SJCRH30 (cell line): ENCODE measurements around the gene HIRIP3. TPM values are rescaled to one million over a fixed set of nuclear protein-coding genes. Genes with fewer than 3 reads are reported as not detected.

ENCODE experiments used
- DNase-seq, 2 experiments: peaks; one replicate each; pipeline ENCODE4 v3.0.0-alpha.2; 2015 to 2020
- H3K27ac ChIP-seq: fragments of 250-450 bp; sonication (Bioruptor Pico); 2 replicates; pipeline ENCODE4 v1.5.1; 2020; ENCODE audit warnings: mild to moderate bottlenecking, moderate library complexity
- H3K27me3 ChIP-seq: fragments of 250-450 bp; sonication (Bioruptor Pico); 2 replicates; pipeline ENCODE4 v1.5.1; 2020; ENCODE audit warnings: mild to moderate bottlenecking, moderate library complexity
- H3K36me3 ChIP-seq: fragments of 250-450 bp; sonication (Bioruptor Pico); 2 replicates; pipeline ENCODE4 v1.5.1; 2020; ENCODE audit warnings: mild to moderate bottlenecking, moderate library complexity
- H3K4me1 ChIP-seq: fragments of 250-450 bp; sonication (Bioruptor Pico); 2 replicates; pipeline ENCODE4 v1.5.1; 2020; ENCODE audit warnings: mild to moderate bottlenecking, moderate library complexity
- H3K4me3 ChIP-seq: fragments of 250-450 bp; sonication (Bioruptor Pico); 2 replicates; pipeline ENCODE4 v1.5.1; 2020; ENCODE audit warnings: mild to moderate bottlenecking, moderate library complexity
- H3K9me3 ChIP-seq: fragments of 250-450 bp; sonication (Bioruptor Pico); replicated peaks from 2 replicates; pipeline ENCODE4 v1.5.1; 2020; ENCODE audit warnings: mild to moderate bottlenecking, moderate library complexity
- total RNA-seq: library from RNA; depleted of rRNA; stranded (reverse); fragments of >200 nt; shearing (Covaris generic); gene quantifications from 2 replicates; pipeline ENCODE4 v1.2.3, GENCODE V29; 2014

The HIRIP3 gene
- total RNA-seq, 1 experiment from 2014 or later, result 12.5 TPM

DNA sequence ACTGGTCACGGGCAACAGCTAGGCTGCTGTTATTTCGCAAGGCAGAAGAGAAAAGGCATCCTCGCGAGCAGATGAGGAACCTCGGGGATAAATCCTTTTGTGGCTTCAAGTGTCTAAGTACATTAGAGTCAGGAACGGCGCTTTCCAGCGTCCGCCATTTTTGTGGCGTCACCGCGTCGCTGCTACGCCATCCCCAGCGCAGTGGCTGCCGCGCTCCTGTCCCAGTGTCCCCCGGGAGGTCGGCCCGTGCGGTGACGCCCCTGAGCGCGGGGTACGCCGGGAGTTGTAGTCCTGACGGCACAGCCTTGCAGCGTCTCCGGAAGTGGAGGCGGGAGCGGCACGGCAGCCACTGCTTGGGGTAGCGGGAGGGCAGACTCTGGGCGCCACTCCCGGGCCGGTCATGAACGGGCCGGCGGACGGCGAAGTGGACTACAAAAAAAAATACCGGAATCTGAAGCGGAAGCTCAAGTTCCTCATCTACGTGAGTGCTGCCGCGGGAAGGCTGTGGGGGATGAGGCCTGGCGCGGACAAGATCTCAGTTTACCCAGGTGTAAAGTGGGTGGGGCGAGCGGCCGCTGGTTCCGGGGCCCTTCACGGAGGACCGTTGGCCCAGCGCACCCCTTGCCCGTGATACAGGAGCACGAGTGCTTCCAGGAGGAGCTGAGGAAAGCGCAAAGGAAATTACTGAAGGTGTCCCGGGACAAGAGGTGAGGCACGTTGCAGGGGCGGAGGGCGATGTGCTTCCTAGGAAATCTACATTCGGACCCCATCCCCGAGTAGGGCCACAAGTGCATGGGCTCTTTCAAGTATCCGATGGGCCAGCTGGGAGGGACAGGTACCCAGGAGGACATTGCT is 721 bp upstream of the HIRIP3 start, which contains the start of gene INO80E:
INO80E (plus strand) TSS at position 331 of the 855 bp plus-strand sequence; CDS start at position 401, 70 bp downstream.
- peak; percentile 96 to 98 for DNase-seq
- H3K4me3 ChIP-seq, result peak within 1 kb of the TSS; percentile 73
- no peaks in the 10 kb centered on the region for H3K9me3 ChIP-seq
- peaks cover 5% of the 10 kb centered on the region for H3K36me3 ChIP-seq
- H3K4me1 ChIP-seq, result no peaks in the 10 kb centered on the region
- H3K27me3 ChIP-seq, result no peaks in the 10 kb centered on the region
- peak within 1 kb of the TSS; percentile 96 for H3K27ac ChIP-seq

DNA sequence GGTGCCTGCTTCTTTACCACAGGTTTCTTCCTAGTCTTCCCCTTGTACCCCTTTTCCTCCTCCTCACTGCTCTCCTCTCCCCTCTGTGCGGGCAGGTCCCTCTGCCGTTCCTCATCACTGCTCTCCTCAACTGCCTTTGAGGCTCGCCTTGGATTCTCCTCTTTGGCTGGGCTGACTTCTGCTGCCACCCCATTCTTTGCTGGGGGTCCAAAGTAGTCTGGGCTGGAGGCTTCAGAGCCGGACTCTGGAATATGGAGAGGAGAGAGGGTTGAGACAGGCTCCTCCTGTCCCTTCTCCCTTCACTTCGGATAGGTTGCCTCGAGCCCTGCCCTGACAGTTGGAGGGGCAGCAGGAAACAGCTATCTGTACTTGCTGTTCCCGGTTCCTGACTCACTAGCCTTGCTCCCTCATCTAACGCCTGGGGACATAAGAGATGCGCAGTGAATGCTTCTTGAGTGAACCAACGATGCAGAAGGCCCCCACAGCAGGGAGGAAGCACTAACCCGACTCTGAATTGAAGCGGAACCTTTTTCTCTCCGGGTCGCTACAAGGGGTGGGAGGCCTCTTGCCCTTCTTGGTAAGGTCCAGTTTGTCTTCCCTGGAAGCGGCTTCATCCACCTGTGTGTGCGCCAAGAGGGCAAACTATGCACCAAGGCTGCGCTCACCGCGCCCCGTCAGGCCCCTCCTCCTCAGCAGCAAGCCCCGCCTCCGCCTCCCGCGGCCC is 655 bp downstream of the HIRIP3 start:
- Histone ChIP-seq H3K36me3 (peaks cover 9% of the 10 kb centered on the region), H3K4me3 (peak overlapping the region; percentile 73), H3K27me3 (no peaks in the 10 kb centered on the region), H3K4me1 (no peaks in the 10 kb centered on the region), H3K27ac (peak overlapping the region; percentile 96), H3K9me3 (no peaks in the 10 kb centered on the region)
- no peak for DNase-seq

DNA sequence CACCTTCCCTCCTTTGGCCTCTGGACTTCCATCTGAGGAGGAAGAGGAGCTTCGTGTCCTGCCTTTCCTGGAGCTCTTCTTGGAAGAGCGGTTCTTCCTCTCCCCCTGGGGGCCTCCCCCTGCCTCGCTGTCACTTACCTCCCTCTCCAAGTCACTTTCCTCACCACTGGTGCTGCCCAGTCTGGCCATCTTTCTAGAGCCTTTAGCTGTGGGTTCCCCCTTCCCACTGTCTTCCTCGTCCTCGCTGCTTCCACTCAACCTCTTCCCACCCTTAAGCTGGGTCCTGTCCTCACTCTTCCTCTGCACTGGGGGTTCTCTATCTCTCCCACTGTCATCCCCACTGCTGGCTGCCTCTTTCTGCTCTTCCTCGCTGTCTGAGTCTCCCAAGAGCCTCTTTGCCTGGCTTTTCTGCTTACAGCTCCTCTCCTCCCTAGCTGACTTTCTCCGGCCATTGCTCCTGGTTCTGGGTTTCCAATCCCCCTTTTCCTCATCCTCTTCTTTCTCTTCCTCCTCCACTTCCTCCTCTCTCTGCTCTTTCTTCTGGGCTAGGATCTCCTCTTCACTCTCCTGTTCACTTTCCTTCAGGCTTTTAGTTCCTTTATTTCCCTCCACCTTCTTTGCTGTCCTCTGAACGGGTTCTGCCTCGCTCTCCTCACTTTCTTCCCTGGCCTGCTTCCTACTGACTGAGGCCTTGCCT is 1.4 kb downstream of the HIRIP3 start:
- no peak overlapping the region for H3K4me3 ChIP-seq
- no peaks in the 10 kb centered on the region for H3K4me1 ChIP-seq
- no peak overlapping the region for H3K27ac ChIP-seq
- peaks cover 9% of the 10 kb centered on the region for H3K36me3 ChIP-seq
- H3K27me3 ChIP-seq, result no peaks in the 10 kb centered on the region
- no peak for DNase-seq
- H3K9me3 ChIP-seq, result no peaks in the 10 kb centered on the region

DNA sequence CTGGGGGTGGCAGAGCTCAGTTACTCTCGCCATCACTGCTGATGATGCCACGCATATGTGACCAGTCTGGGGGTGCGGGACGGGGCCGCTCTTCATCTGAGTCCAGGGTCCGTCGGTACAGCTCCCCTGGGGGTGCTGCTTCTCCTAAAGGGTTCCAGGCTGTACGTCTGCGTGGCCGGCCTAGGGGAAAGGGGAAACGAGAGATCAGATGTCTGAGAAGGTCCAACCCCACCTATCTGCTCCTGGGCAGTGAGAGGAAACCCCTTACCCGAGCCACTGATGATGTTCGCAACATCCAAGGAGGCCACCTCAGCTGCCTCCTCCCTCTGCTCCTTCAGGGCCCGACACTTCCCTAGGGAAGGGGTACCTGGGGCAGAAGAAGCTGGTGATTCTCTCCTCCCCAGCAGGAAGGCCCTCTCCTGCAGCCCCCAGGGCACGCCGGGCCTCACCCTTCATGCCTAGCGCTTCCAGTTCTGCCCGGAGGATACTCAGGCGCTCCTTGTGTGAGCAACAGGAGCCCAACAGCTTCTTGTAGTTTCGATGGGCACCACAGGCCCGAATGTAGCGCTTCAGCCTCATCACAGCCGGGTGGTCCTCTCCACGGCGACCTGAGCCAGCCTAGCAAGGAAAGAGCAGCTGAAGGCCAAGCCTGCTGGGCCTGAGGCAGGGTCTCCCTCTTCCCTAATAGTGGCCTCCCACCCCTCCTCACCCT is 2.1 kb downstream of the HIRIP3 start:
- H3K9me3 ChIP-seq, result no peaks in the 10 kb centered on the region
- no peaks in the 10 kb centered on the region for H3K4me1 ChIP-seq
- no peak overlapping the region for H3K4me3 ChIP-seq
- H3K27me3 ChIP-seq, result no peaks in the 10 kb centered on the region
- H3K36me3 ChIP-seq, result peaks cover 9% of the 10 kb centered on the region
- H3K27ac ChIP-seq, result no peak overlapping the region
- DNase-seq, result no peak

DNA sequence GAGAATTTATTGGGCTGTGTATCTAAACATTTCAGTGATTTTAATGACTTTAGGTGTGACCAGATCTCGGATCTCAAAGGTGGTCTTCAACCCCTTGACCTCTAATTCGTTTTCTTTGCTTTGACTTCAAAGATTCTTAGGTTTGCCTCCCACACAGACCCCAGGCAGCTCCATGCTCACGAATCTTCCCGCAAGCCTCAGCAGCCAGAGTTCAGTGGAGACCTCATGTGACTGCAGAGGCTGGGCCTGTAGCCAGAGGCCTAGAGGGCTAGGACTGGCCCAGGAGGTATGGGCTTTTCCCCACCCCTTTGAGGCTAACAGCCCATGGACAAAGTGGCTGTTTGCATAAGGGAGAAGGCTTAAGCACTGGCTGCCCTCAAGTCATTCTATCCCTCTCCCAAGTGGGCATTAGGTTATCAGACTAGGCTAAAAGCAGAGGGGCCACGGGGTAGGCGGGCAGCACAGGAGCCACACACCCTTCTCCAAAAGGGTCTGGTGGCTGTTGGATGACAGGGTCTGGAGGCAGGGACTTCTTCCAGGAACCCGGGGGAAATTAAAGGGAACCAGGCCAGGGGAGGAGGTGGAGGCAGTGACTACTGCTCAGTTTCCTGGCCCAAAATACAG is 3.0 kb downstream of the HIRIP3 start:
- Histone ChIP-seq H3K27me3 (no peaks in the 10 kb centered on the region), H3K9me3 (no peaks in the 10 kb centered on the region), H3K4me3 (no peak overlapping the region), H3K36me3 (peaks cover 9% of the 10 kb centered on the region), H3K27ac (no peak overlapping the region), H3K4me1 (no peaks in the 10 kb centered on the region)
- DNase-seq, result no peak

DNA sequence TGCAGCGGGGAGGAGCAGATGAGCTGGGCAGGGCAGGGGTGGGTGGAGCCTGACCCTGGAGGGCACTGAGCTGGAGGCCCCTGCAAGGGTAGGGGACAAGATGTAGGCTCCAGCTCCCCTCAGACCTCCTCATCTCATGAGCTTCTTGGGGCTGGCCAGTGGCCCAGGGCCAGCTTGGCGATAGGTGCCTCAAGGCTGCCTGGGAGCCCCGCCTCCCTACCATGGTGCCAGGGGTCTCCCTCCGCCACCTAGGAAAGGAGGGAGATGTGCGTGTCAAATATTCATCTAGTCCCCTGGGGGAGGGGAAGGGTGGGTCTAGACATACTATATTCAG is 3.9 kb downstream of the HIRIP3 start:
- no peak overlapping the region for H3K27ac ChIP-seq
- H3K9me3 ChIP-seq, result no peaks in the 10 kb centered on the region
- H3K36me3 ChIP-seq, result peaks cover 9% of the 10 kb centered on the region
- H3K4me3 ChIP-seq, result no peak overlapping the region
- DNase-seq, result no peak
- H3K27me3 ChIP-seq, result no peaks in the 10 kb centered on the region
- H3K4me1 ChIP-seq, result no peaks in the 10 kb centered on the region

DNA sequence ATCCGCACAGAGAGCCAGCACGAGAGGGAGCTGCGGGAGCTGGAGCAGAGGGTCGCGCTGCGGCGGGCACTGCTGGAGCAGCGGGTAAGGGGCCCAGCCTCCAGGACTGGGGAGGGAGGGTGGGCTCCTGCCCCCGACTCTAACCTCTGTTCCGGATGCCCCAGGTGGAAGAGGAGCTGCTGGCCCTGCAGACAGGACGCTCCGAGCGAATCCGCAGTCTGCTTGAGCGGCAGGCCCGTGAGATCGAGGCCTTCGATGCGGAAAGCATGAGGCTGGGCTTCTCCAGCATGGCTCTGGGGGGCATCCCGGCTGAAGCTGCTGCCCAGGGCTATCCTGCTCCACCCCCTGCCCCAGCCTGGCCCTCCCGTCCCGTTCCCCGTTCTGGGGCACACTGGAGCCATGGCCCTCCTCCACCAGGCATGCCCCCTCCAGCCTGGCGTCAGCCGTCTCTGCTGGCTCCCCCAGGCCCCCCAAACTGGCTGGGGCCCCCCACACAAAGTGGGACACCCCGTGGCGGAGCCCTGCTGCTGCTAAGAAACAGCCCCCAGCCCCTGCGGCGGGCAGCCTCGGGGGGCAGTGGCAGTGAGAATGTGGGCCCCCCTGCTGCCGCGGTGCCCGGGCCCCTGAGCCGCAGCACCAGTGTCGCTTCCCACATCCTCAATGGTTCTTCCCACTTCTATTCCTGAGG is 4.4 kb downstream of the HIRIP3 start:
- no peak for DNase-seq
- Histone ChIP-seq H3K27ac (no peak overlapping the region), H3K27me3 (no peaks in the 10 kb centered on the region), H3K36me3 (peaks cover 9% of the 10 kb centered on the region), H3K4me3 (no peak overlapping the region), H3K4me1 (no peaks in the 10 kb centered on the region), H3K9me3 (no peaks in the 10 kb centered on the region)

DNA sequence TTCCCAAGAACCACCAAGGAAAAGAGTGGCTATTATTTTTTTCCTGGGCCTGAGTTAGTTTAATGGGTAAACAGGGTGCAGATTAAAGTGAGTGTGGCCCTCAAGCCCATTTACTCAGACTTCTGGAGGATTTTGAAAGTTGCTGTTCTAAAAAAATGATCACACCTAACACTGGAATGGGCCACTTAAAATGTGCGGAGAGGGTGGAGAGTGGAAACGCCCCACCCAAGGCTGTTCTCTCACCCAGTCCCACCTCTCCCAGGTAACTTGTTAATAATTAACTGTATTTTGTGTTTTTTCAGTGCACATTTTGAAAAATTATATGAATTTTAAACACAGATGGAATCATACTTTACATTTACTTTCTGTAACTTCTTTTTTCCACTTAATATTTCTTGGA is 5.4 kb downstream of the HIRIP3 start:
- H3K27me3 ChIP-seq, result no peaks in the 10 kb centered on the region
- peaks cover 15% of the 10 kb centered on the region for H3K36me3 ChIP-seq

DNA sequence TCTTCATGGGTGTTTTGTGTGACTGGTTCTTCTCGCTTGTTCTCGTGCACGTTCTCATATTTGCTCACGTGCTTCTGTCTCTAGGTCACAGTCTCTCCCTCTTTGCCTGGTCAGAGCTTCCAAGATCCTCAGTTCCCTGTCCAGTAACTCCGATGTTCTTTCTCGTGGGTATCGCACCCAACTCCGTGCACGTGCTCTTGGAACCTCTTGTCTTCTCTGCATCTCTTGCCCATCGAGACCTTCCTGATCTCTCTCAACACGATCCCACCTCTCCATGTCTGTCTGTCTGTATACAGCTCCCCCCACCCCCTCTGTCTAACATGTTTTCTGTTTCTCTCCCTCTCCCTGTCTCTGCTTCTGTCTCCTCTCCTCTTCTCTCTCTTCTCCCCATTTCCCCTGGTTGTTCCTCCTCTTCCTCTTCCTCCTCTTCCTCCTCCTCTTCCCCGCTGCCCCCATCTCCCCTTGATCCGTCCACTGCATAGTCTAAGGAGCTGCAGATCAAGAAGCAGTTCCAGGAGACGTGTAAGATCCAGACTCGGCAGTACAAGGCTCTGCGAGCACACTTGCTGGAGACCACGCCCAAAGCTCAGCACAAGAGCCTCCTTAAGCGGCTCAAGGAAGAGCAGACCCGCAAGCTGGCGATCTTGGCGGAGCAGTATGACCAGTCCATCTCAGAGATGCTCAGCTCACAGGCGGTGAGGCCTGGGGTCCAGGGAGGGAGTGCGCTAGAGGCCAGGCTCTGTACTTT is 6.1 kb downstream of the HIRIP3 start:
- DNase-seq, result no peak
- Histone ChIP-seq H3K27ac (no peak overlapping the region), H3K36me3 (peaks cover 21% of the 10 kb centered on the region), H3K4me3 (no peak overlapping the region), H3K9me3 (no peaks in the 10 kb centered on the region), H3K4me1 (no peaks in the 10 kb centered on the region), H3K27me3 (no peaks in the 10 kb centered on the region)

More for the DNA sequence above, 5.4 kb downstream of the HIRIP3 start:
- Histone ChIP-seq H3K4me3 (no peak overlapping the region), H3K9me3 (no peaks in the 10 kb centered on the region), H3K4me1 (no peaks in the 10 kb centered on the region), H3K27ac (no peak overlapping the region)
- no peak for DNase-seq

DNA sequence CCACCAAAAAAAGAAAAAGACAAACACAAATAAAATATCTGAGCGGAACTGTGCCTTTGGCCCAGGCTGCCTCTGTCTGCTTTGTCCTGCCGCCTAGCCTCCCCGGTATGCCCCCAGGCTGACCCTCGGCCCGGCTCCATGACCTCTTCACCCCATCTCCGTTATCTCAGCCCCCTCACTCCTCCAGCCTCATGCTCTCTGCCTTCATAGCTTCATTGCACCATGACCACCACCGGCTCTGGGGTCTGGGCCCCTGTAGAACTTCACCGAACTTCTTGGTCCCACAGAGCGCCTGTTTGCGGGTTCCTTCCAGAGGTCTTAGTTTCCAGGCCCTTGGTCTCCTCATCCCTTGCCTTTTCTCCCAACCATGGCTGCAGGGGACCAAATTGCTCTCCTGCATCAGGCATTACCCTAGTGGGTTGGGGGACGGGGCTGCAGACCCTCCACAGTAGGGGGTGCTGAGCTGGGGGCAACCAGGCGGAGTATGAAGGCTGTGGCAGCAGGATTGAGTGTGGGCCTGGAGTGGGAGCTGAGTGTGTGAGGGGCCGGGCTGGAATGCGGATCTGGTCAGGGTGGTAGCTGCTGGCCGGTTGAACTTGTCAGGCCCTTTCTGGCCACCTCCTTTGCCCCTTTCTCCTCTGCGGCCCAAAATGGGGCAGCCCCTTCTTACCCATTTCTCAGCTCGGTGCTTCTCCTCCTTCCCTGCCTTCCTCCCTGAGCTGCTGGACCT is 6.9 kb downstream of the HIRIP3 start:
- no peaks in the 10 kb centered on the region for H3K27me3 ChIP-seq
- no peak overlapping the region for H3K27ac ChIP-seq
- no peak for DNase-seq
- H3K4me1 ChIP-seq, result no peaks in the 10 kb centered on the region
- H3K36me3 ChIP-seq, result peaks cover 25% of the 10 kb centered on the region
- H3K4me3 ChIP-seq, result no peak overlapping the region
- no peaks in the 10 kb centered on the region for H3K9me3 ChIP-seq

DNA sequence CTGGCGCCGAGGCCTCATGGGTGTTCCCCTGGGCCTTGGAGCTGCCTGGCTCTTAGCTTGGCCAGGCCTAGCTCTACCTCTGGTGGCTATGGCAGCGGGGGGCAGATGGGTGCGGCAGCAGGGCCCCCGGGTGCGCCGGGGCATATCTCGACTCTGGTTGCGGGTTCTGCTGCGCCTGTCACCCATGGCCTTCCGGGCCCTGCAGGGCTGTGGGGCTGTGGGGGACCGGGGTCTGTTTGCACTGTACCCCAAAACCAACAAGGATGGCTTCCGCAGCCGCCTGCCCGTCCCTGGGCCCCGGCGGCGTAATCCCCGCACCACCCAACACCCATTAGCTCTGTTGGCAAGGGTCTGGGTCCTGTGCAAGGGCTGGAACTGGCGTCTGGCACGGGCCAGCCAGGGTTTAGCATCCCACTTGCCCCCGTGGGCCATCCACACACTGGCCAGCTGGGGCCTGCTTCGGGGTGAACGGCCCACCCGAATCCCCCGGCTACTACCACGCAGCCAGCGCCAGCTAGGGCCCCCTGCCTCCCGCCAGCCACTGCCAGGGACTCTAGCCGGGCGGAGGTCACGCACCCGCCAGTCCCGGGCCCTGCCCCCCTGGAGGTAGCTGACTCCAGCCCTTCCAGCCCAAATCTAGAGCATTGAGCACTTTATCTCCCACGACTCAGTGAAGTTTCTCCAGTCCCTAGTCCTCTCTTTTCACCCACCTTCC is 7.9 kb downstream of the HIRIP3 start:
- Histone ChIP-seq H3K36me3 (peaks cover 28% of the 10 kb centered on the region), H3K9me3 (no peaks in the 10 kb centered on the region)
- no peak for DNase-seq

DNA sequence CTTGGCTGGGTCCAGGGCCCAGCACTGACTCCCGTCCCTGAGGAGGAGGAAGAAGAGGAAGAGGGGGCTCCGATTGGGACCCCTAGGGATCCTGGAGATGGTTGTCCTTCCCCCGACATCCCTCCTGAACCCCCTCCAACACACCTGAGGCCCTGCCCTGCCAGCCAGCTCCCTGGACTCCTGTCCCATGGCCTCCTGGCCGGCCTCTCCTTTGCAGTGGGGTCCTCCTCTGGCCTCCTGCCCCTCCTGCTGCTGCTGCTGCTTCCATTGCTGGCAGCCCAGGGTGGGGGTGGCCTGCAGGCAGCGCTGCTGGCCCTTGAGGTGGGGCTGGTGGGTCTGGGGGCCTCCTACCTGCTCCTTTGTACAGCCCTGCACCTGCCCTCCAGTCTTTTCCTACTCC is 8.5 kb downstream of the HIRIP3 start:
- no peaks in the 10 kb centered on the region for H3K9me3 ChIP-seq
- no peak overlapping the region for H3K4me3 ChIP-seq
- H3K27me3 ChIP-seq, result no peaks in the 10 kb centered on the region
- H3K27ac ChIP-seq, result no peak overlapping the region
- no peak for DNase-seq
- no peaks in the 10 kb centered on the region for H3K4me1 ChIP-seq
- peaks cover 31% of the 10 kb centered on the region for H3K36me3 ChIP-seq

More for the DNA sequence above, 7.9 kb downstream of the HIRIP3 start:
- H3K4me1 ChIP-seq, result no peaks in the 10 kb centered on the region
- H3K4me3 ChIP-seq, result no peak overlapping the region
- no peaks in the 10 kb centered on the region for H3K27me3 ChIP-seq
- H3K27ac ChIP-seq, result no peak overlapping the region
